Cerebellar cortex (tissue), 1 donor: ENCODE results near the gene BCL7A.

Experiments used
- DNase-seq: peaks from one replicate; pipeline ENCODE4 v3.0.0-alpha.2; 2015; ENCODE audit warnings: low spot score

BCL7A gene

DNA sequence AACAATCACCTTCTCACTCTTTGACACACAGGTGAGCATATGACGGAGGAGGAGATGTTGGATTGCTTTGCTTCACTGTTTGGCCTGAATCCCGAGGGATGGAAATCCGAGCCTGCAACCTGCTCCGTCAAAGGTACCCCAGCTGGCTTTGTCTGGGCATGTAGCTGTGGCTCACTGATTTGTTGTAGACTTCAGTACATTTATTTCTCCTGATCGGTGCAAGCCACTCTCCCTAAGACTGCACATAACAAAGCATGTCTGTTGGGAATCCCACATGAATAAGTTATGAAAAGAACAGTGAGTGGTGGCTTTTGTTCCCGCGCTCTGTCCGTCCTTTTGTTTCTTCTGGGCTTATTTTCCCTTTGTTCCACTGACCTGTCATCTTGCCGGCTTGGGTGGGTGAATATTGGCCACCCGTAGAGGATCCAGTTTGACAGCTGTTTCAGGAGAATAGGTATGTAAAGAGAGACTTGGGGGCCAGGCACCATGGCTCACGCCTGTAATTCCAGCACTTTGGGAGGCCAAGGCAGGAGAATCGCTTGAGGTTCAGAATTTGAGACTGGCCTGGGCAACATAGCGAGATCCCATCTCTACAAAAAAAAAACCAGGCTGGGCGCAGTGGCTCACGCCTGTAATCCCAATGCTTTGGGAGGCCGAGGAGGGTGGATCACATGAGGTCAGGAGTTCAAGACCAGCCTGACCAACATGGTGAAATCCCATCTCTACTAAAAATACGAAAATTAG, 20.0 kb upstream of the BCL7A start:
- no peak for DNase-seq

DNA sequence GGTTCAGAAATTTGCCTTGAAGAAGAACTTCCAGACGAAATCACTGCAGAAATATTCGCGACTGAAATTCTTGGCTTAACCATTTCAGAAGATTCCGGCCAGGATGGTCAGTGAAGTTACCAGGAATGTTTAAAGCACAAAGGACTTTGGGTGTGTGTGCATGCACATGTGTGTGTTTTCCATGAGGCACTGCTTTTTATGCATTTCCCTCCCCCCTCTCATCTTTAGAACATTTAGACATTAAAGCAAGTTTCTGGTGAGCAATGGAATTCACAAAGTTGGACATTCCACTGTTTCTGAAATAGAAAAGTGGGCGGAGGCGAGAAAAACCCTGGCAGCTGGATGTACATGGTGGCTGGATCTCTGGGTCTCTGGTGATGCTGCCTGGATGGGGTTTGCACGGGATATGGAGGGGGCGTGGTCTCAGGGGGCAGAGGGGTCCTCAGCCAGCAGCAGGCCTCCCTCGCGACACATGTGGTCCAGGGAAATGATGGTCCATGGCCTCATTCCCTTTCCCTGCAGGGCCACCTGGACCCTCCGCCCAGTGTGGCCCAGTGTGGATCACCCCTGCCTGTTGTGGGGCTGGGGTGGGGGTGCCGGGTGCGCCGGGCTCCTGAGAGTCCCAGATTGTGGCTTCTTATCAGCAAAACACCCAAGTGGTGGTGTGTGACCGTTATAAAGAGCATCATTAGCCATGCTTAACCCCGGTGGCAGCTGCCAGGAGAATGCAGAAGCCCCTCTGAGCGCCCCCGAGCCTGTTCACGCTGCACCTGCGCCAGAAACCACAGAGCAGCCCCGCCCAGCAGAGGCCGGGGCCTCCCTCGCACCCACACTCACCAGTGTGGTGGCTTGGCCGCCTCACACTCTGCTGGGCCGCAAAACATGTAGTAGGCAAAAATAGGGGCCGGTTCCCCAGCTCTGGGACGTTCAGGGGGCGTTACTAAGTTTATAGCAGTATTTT, 17.8 kb upstream of the BCL7A start:
- no peak for DNase-seq

DNA sequence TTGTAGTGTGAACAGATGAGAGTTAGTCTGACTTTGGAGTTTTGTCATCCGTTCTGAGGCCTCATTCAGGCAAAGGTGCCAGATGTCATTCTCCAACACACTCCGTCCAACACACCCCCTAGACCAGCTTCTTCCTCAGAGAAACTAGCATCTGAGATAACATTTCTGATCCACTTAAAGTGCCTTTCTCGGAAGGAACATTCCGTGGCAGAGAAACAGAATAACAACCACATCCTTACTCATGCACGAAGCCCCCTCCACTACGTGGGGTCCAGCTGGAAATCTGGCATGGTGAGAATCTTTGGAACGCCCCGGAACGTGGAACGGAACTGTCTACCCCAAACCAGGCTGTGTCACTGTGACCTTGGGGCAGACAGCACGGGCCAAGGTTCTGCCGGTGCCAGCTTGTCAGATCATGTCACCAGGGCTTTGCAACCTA, 17.0 kb upstream of the BCL7A start:
- no peak for DNase-seq

DNA sequence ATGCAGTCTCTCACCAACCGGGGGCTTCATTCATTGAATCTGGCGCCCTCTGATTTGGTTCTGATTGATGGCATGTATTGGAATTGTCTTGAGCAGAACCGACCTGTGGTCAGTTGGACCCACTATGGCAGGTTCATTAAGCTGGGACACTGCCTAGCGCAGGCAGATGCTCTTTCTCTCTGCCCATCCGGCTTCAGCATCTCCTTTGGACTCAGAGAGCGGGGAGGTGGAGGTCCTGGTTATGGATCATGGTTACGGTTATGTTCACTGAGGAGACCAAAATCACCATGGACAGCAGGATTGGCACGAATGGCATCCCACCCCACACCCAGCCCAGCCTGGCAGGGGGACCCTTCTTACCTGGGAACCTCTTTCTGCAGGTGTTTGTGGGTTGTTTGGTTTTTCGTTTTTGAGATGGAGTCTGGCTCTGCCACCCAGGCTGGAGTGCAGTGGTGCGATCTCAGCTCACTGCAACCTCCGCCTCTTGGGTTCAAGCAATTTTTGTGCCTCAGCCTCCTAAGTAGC, 16.4 kb upstream of the BCL7A start:
- no peak for DNase-seq

DNA sequence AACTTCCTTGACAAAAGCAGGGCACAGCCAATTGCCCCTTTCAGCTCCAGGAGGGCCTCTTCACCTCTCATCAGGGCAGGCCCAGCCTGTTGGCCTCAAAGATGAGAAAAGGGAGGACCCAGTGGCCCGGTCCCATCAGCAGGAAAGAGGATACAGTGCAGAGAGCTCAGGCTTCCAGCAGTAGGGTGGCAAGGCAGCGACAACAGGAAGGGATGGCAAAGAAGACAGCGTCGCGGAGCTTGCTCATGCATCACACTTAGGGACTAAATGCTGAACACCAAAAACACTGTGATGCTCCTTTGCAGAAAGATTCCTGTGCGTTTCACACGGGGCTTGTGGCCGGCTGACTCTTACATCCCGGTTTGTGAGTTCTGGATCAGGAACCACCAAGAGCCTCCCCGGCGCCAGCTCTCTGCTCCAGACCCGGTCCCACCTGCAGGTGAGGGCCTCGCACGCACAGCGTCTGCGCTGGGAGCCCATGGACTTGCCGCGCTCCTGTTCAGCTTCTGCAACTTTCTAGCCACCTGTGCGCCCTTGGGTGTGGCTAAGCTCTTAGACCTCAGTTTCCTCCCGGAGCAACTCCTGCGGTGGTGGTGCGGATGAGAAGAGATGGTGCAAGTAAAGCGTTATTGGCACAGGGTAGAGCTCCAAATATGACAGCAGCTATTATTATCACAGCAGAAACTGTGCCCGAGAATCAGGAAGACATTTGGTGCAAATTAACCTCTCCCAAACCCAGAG, 15.3 kb upstream of the BCL7A start:
- DNase-seq: no peak

DNA sequence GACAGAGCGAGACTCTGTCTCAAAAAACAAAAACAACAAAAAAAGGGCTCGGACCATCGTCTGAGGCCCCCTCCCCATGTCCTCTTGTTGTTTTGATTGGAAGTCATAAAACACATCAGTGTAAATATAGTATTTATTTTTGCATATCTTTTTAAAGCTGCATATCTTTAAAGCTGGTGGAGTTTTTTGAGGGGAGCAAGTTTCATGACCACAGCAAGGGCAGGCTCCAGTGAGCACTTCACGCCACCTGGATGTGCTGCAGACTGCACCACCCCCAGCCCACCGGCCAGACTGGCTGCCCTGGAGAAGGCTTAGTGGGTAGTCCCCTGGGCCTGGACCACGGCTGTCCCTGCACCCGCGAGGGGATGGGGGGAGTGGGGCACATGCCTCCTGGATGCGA, 11.9 kb upstream of the BCL7A start:
- DNase-seq: no peak

DNA sequence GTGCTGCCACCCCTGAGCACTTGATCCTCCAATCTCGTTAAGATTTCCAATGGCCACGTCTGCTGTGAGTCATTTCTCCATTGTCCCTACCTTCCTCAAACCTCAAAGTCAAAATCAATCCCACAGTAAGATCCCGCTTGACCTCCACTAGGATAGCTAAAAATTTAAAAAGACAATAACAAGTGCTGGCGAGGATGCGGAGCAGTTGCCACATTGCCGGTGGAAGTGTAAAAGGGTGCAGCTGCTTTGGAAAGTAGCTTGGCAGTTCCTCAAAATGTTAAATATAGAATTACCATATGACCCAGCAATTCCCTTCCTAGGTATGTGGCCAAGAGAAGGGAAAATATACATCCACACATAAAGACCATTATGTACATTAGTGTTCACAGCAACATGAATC, 9.5 kb upstream of the BCL7A start:
- DNase-seq: no peak

DNA sequence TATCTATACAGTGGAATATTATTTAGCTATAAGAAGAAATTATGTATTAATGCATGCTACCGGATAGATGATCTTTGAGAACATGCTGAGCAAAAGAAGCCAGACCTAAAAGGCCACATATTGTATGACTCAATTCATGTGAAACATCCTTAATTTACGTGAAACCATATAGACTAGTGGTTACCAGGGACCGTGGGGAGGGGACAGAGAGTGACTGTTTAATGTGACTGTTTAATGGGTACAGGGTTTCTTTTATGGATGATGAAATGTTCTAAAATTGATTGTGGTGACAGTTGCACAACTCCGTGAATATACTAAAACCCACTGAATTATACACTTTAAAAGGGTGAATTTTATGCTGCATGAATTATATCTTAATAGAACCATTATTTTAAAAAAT, 8.5 kb upstream of the BCL7A start:
- DNase-seq: no peak

DNA sequence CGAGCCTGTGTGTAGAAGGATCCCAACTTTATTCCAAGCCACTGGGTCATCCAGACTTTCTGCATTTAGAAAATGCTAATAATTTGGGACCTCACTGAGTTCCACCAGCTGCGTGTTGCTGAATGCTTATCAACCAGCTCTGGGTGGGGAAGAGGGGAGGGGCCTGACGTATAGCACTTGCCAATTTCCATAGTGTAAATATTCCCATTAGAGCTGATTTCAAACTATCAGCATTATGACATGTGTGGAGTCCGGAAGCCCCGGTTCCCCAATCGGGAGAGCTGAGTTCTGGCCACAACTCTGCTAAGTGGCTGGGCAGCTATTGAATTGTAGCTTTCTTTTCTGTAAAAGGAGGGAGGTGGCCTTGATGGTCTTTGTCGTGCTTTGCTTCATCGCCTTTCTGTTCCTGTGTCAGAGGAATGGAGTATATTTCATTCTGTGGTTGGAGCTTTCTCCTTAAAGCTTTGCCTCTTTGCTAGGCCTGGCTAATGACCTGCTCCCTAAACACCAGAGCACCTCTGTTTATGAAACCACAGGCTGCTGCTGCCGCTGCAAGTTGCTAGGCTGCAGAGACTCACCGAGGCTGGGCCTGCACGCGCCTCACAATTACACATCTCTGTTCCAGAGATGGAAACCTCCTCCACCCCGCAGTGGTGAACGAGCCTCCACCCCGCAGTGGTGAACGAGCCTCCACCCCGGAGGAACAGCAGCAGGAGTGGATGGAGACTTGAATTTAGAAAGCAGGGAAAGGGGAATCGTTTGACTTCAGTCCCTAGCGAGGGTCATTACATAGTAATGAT, 7.7 kb upstream of the BCL7A start:
- no peak for DNase-seq

DNA sequence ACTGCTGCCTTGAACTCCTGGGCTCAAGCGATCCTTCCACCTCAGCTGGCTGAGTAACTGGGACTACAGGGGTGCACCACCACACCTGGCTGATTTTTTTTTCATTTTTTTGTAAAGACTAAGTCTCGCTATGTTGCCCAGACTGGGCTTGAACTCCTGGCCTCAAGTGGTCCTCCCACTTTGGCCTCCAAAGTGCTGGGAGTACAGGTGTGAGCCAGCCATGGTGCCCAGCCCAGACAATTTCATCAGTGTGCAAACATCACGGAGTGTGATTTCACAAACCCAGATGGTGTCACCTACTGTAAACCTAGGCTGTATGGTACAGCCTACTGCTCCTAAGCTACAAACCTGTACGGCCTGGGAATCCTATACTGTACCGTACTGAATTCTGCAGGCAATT, 6.9 kb upstream of the BCL7A start:
- no peak for DNase-seq

DNA sequence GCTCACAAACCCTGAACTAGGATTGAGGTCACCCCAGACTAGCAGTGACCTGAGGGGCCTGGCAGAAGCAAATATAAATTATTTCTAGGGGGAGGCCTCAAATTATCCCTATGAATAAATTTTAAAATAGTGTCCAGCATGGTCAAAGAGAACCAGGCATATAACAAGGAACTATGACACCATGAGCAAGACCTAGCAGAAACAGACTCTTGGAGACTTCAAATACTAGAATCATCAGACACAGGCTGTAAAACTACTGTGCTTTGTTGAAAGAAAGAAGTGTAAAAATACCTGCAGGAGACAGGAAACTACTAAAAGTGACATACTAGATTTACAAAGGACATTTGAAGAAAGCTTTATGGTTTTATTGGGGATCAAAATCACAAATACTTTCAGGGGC, 3.2 kb upstream of the BCL7A start:
- no peak for DNase-seq

DNA sequence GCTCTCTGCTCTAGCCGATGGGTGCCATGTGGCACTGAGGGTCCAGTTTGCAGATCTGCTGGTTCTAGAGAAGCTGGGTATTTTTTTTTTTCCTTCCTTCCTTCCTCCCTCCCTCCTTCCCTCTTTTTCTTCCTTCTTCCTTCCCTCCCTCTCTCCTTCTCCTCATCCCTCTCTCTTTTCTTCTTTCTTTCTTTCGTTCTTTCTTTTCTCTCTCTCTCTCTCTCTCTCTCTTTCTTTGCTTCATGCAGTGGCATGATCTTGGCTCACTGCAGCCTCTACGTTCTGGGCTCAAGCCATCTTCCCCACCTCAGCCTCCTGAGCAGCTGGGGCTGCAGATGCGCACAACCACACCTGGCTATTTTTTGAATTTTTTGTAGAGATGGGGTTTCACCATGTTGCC, 2.7 kb upstream of the BCL7A start:
- DNase-seq: no peak

DNA sequence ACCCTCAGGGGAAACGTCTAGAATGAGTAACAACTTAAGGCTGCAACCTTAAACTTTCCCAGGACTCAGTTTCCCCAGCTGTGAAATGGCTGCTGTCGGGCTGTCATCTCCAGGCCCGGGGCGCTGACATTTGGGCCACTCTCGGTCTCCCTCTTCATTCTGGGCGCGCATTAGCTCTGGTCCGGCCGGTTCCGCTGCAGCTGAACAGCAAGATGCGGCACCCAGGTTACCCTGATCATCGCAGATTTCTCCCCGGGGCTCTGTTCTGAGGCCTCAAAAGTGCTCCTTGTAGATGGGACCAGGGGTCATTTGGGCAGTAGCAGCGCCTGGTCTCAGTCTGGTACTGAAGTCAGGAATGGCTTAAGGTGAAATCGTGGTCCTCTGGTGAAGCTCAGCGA, 890 bp upstream of the BCL7A start:
- no peak for DNase-seq

DNA sequence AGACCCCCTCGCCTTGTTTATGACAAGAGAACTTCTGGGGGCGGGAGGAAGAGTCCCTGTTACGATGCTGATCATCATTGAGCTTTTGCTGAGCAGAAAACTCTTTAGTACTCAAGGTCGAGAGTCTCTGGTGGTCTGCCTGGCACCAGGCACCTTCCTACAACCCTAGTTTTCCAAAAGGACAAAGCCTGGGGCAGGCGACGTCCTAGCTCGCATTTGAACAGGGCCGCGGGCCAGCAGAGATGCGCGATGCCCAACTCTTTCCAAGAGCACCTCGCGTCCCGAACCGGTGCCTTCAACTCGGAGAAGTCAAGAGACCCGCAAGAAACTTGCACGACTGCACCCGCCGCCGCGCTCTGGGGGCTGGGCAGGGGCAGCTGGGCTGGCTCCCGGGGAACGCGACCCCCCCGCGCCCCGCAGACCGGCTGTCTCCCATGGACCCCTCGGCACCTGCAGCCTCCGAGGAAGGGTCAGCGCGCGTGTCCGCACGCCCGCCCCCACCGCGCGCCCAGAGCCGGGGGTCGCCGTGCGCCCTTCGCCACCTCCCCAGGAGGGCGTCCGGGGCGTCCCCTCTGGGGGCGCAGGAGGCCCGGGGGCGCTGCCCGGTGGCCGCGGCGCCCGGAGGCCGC, 377 bp upstream of the BCL7A start:
- peak; percentile 40 for DNase-seq

DNA sequence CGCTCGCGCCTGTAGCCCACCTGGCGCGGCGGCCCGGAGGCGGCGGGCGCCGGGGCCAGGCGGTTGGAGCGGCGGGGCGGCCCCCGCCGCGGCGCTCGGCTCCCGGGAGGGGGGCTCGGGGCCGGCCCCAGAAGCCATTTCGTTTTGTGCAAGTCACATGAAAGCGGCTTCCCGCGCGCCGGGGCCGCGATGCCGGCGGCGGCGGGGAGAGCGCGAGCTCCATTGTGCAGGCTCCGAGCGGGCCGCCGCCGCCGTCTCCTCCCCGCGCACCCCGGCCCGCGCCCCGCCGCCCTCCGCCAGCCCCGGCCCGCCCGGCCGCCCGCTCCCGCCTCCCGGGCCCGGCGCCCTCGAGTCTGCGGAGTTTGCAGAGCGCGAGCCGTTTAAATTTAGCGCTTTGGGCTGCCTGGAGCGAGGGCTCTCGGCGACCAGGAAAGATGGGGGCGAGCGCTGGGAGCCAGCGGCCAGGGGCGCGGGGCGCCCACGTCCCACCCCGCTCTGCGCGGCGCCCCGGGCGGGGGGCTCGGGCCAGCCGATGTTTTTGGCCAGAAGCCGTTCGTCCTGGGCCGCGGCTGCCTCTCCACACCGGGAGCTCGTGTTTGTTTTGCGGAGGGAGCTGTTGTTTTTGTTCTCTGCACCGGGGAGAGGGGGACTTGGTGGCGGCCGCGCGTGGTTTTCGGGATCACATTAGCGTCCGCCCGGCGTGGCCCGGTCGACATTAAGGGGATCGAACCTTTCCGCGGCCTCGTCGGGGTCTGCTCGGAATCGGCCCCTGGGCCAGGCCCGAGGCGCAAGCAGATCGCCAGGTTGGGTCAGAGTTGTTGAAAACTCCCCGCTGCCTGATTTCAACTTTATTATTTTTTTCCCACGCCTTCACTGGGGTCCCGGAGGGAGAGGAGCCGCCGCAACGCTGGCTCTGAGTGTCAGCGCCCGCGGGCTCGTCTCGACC, 982 bp downstream of the BCL7A start:
- no peak for DNase-seq

DNA sequence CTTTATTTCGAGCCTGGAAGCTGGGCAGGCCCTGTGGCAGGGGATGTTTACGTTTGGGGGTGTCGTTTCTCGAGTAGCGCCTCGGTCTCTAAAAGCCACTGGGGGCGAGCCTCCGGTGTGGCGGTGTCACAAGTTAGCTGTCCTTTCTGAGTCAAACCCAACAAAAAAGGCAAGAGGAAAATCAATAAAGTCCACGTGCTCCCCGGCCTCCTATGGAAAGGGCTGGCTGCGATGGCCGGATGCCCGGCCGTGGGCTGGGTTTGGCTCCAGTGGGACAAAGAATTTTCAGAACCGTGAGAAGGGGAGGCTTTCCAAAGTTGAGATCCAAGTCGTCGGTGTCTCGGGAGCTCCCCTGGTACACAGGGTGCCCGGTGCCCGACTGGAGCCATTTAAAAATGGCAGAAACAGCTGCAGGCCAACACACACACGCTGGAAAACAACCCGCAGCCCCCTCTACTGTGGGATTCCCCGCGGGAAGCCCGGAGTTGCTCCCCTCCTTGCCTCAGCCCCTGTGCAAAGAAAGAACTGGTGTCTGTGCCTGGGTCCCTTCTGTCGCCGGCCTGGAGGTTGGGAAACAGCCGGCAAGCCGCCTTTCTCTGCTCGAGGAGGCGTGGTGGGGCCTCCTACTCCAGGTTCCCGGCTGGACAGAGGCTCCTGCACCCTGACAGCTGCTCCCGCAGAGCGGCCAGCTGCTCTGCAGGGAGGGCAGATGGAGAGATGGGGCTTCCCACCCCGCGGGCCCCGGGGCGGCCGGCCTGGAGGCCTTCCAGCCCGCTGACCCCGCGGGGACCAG, 1.9 kb downstream of the BCL7A start:
- peak; percentile 59 for DNase-seq

DNA sequence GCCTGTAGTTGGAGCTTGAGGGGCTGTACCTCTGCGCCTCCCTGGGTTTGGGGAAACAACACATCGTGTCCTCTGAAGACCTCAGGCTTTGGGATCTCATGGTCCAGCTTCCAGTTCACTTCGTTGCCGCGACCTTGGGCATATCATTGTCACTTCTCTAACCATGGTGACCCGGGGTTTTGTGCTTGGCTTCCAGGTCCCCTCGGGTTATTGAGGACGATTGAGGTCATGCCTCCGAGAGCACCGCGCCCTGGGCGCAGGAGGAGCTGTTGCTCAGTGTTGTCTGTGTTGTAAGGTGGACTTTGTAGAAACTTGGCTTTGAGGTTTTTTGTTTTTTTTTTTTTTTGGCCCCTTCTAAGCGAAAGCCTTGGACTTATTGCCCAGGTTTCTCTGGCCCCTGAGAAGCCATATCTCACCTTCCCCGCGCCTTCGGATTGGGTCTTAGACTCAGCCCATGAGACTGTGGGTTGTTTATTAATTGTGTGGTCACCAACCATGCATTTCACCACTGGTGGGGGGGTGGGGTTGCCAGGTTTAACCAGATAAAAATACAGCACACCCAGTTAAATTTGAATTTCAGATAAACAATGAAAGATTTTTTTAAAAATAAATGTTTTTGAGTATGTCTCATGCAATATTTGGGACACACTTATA, 2.6 kb downstream of the BCL7A start:
- peak; percentile 40 for DNase-seq

DNA sequence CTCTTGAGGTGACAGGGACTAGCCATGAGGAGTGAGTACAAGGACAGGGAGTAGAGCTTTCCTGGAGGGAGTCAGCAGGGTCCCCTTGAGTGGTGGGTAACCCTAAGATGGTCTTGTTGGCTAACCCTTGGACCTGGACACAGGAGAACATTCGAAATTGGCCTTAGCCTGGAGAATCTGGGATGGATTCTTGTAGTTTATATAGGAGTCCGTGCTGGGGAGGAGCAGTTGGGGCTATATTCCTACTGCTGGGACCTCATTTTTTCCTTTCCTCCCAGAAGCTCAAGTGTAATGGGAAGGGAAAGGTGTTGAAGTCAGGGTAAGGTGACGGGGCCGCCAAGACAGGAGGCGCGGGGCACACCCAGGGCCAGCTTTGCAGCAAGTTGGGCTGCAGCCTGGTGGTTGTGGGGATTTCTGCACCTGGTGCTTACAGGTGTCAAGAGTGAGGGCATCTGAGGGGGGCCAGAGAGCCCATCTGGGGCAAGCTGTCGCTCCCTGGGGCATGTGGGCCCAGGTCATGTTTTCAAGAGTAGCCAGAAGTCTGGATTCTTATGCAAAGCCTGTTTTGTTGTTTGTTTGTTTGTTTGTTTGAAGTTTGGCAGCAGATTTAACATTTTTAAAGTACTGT, 5.1 kb downstream of the BCL7A start:
- DNase-seq: no peak
